Activated CD8-positive, alpha-beta memory T cell treated with anti-CD3 and anti-CD28 coated beads for 48 hours (primary cell): ENCODE results near the gene SLC30A4.
"Not testable (repeated sequence)": the region's sequence is repeated elsewhere in the genome, so short reads cannot be mapped to it uniquely, and the experiment has no call there.

Source experiments
- DNase-seq, 3 experiments: peaks; one replicate each; pipeline ENCODE4 v3.0.0-alpha.2; 2020; ENCODE audit warnings: low read depth in 2 of 3, low spot score in 2 of 3

Gene SLC30A4

GRCh38 chr15:45522328-45523165, at the start of gene SLC30A4:
Gene SLC30A4 (minus strand): TSS chr15:45522755. CDS start chr15:45522354, 401 bp downstream.
- peak; percentile 13 to 38 (median 19) for DNase-seq

- DNase-seq = no peak
Measured at GRCh38 chr15:45555934-45556608, 33.5 kb upstream of the SLC30A4 start.

GRCh38 chr15:45551676-45552075, 29.1 kb upstream of the SLC30A4 start:
- DNase-seq = no peak

GRCh38 chr15:45550436-45550835, 27.9 kb upstream of the SLC30A4 start:
- DNase-seq = no peak

- DNase-seq = no peak
Measured at GRCh38 chr15:45549541-45550220, 27.1 kb upstream of the SLC30A4 start.

- DNase-seq = no peak
Measured at GRCh38 chr15:45548753-45549520, 26.4 kb upstream of the SLC30A4 start.

- DNase-seq = no peak
Measured at GRCh38 chr15:45546789-45547188, 24.2 kb upstream of the SLC30A4 start.

GRCh38 chr15:45544266-45545023, 21.9 kb upstream of the SLC30A4 start:
- DNase-seq = no peak

- no peak for DNase-seq
Measured at GRCh38 chr15:45543051-45543450, 20.5 kb upstream of the SLC30A4 start.

GRCh38 chr15:45540531-45540930, 18.0 kb upstream of the SLC30A4 start:
- DNase-seq = no peak

GRCh38 chr15:45539680-45540079, 17.1 kb upstream of the SLC30A4 start:
- no peak for DNase-seq

- no peak for DNase-seq
Measured at GRCh38 chr15:45536934-45537333, 14.4 kb upstream of the SLC30A4 start.

- no peak for DNase-seq
Measured at GRCh38 chr15:45535486-45536042, 13.0 kb upstream of the SLC30A4 start.

GRCh38 chr15:45534821-45535220, 12.3 kb upstream of the SLC30A4 start:
- DNase-seq = no peak

- DNase-seq = not testable (repeated sequence)
Measured at GRCh38 chr15:45532892-45533291, 10.3 kb upstream of the SLC30A4 start.

- DNase-seq = no peak
Measured at GRCh38 chr15:45529613-45530012, 7.1 kb upstream of the SLC30A4 start.

GRCh38 chr15:45527086-45527485, 4.5 kb upstream of the SLC30A4 start:
- no peak for DNase-seq

GRCh38 chr15:45523166-45523460, 558 bp upstream of the SLC30A4 start:
- DNase-seq = no peak

GRCh38 chr15:45521596-45522327, 793 bp downstream of the SLC30A4 start:
- DNase-seq = no peak
